Caco-2 (cell line): ENCODE results near the gene PCDH19. TPM values are rescaled to one million over a fixed set of nuclear protein-coding genes. Genes with fewer than 3 reads are reported as not detected.

ENCODE experiments used
- BruUV-seq: library from RNA; stranded (reverse); fragments of 400-500 nt; replicated peaks from 2 replicates; lab custom pipeline; 2021; lab: Mats Ljungman, UMichigan
- CTCF ChIA-PET: fragments of 300-600 bp; sonication (Branson Sonifier 250); formaldehyde crosslinking; loops from one replicate; lab custom pipeline; 2022; ENCODE audit warnings: antibody characterized with exemption; lab: Charles Lee
- POLR2A ChIA-PET: fragments of 300-600 bp; sonication (Branson Sonifier 250); formaldehyde crosslinking; loops from one replicate; lab custom pipeline; 2022; ENCODE audit warnings: antibody characterized with exemption; lab: Charles Lee
- DNase-seq, 2 experiments: peaks; one replicate each; pipeline versions ENCODE4 v3.0.0 to v3.0.0-alpha.2; 2020 to 2022
- H3K27me3 ChIP-seq: replicated peaks from 2 replicates; pipeline ENCODE4 v1.6.0; 2011; ENCODE audit warnings: low read length; ENCODE audit not compliant: control insufficient read depth, insufficient read depth
- H3K36me3 ChIP-seq: 2 replicates; pipeline ENCODE4 v1.5.1; 2011; ENCODE audit warnings: low read length; ENCODE audit not compliant: control insufficient read depth, insufficient read depth
- H3K4me1 ChIP-seq: fragments of 250-450 bp; sonication (Bioruptor Pico); 2 replicates; pipeline ENCODE4 v1.5.1; 2020; ENCODE audit warnings: mild to moderate bottlenecking
- H3K4me3 ChIP-seq: 2 replicates; pipeline ENCODE4 v1.5.1; 2011; ENCODE audit warnings: low read depth, mild to moderate bottlenecking, control low read depth, low read length
- H3K9me3 ChIP-seq: fragments of 250-450 bp; sonication (Bioruptor Pico); 2 replicates; pipeline ENCODE4 v1.5.1; 2020; ENCODE audit warnings: mild to moderate bottlenecking, moderate library complexity
- H3K27ac Mint-ChIP-seq: one replicate; pipeline ENCODE4 v1.8.0; 2022; ENCODE audit warnings: mixed read lengths; ENCODE audit not compliant: unreplicated experiment
- H3K27me3 Mint-ChIP-seq: one replicate; pipeline ENCODE4 v1.8.0; 2022; ENCODE audit warnings: mixed read lengths; ENCODE audit not compliant: insufficient read depth, unreplicated experiment
- H3K36me3 Mint-ChIP-seq: one replicate; pipeline ENCODE4 v1.8.0; 2022; ENCODE audit warnings: mild to moderate bottlenecking, mixed read lengths; ENCODE audit not compliant: insufficient read depth, unreplicated experiment
- H3K4me1 Mint-ChIP-seq: one replicate; pipeline ENCODE4 v1.8.0; 2022; ENCODE audit warnings: low read depth, mixed read lengths; ENCODE audit not compliant: unreplicated experiment
- H3K4me3 Mint-ChIP-seq: one replicate; pipeline ENCODE4 v1.8.0; 2022; ENCODE audit warnings: mild to moderate bottlenecking, moderate library complexity, mixed read lengths; ENCODE audit not compliant: unreplicated experiment
- H3K9me3 Mint-ChIP-seq: one replicate; pipeline ENCODE4 v1.8.0; 2022; ENCODE audit warnings: mixed read lengths; ENCODE audit not compliant: unreplicated experiment
- CTCF ChIP-seq, 2 experiments: fragments of 200-600 bp in 1 of 2; IDR thresholded peaks; 1 replicate in 1 of 2; 2 replicates in 1 of 2; pipeline versions ENCODE4 v1.5.1 to v1.8.0; 2011 to 2022; ENCODE audit warnings: antibody characterized with exemption in 1 of 2, control low read depth in 1 of 2, inconsistent platforms in 1 of 2, low read depth in 1 of 2, low read length in 1 of 2, mild to moderate bottlenecking in 1 of 2, moderate library complexity in 1 of 2; ENCODE audit not compliant: insufficient read depth in 1 of 2, severe bottlenecking in 1 of 2, unreplicated experiment in 1 of 2
- intact Hi-C: fragments of 100-400 bp; cut with micrococcal nuclease; formaldehyde crosslinking; loops from one replicate; pipeline ENCODE4 v1.10.0; 2022; ENCODE audit not compliant: unreplicated experiment
- total RNA-seq: library from RNA; stranded (reverse); gene quantifications from 2 replicates; pipeline ENCODE4 v1.2.3, GENCODE V29; 2022

PCDH19 gene
- total RNA-seq, 1 experiment from 2014 or later, result 0.11 TPM

DNA sequence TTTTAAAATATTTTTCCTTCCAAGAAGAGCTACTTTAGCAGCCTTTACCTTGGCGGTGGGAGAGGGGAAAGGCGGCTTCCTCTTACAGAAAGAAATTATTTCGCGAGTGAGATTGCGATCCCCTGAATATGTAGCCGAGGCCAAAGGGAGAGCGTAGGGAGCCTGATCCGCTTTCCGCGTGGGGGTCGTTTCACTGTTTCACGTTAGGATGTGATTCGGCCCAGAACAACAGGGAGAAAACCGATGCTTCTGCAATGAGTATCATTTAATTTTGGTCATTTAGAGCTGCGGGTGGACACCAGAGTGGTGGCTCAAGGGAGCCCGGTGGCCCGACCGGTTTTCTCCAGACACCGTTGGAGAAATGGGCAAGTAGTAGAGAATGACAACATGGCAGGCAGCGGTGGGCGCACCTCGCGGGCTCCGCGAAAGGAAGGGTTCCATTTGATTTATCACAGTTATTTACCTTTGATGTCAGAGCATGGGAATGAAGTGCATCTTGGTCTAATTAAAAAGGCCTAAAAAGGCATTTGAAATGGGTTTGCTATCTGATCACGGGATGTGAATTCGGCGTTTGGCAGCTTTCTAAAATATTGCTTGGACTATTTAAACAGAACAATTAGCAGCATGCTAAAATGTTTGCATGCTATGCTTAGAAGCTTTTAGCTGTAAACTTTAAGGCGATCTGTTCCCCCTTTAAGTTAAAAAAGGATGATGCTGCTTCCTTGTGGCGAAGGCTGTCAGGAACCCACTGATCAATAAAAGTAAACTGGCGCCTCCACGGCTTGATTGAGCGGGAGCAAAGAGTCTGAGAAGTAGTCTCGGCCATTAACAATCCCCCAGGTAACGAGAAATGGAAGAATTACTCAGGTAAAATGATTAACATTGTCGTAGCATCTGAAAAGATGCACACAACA is 2.0 kb upstream of the PCDH19 start:
- no peaks in the 10 kb centered on the region for H3K36me3 Mint-ChIP-seq
- intact Hi-C loops, result loop anchor here (5.0 kb wide), 1 partner anchor 335 kb away; no protein-coding TSS in a partner anchor
- no peak for TF ChIP-seq CTCF (IDR thresholded peaks at IDR 0.05; ENCODE audit: insufficient read depth in 1 of 2, low read depth in 1 of 2, low read length in 1 of 2, severe bottlenecking in 1 of 2, unreplicated experiment in 1 of 2)
- Histone ChIP-seq H3K36me3 (no peaks in the 10 kb centered on the region), H3K9me3 (no peaks in the 10 kb centered on the region), H3K4me3 (no peak overlapping the region), H3K4me1 (no peaks in the 10 kb centered on the region), H3K27me3 (no peaks in the 10 kb centered on the region; the same call in 1 of the 2 replicates)
- no peak overlapping the region for H3K4me3 Mint-ChIP-seq
- peaks cover 14% of the 10 kb centered on the region for H3K27me3 Mint-ChIP-seq
- DNase-seq, result no peak
- no peak overlapping the region for H3K27ac Mint-ChIP-seq
- peaks cover 5% of the 10 kb centered on the region for H3K4me1 Mint-ChIP-seq
- no peaks in the 10 kb centered on the region for H3K9me3 Mint-ChIP-seq
- BruUV-seq, result no TSS peak
- POLR2A ChIA-PET, result no interaction called here
- CTCF ChIA-PET, result interaction anchor here (0.9 to 2.2 kb wide), 3 partner anchors 38 to 356 kb away, joined by 3 to 42 read pairs (median 4); no protein-coding TSS in a partner anchor

DNA sequence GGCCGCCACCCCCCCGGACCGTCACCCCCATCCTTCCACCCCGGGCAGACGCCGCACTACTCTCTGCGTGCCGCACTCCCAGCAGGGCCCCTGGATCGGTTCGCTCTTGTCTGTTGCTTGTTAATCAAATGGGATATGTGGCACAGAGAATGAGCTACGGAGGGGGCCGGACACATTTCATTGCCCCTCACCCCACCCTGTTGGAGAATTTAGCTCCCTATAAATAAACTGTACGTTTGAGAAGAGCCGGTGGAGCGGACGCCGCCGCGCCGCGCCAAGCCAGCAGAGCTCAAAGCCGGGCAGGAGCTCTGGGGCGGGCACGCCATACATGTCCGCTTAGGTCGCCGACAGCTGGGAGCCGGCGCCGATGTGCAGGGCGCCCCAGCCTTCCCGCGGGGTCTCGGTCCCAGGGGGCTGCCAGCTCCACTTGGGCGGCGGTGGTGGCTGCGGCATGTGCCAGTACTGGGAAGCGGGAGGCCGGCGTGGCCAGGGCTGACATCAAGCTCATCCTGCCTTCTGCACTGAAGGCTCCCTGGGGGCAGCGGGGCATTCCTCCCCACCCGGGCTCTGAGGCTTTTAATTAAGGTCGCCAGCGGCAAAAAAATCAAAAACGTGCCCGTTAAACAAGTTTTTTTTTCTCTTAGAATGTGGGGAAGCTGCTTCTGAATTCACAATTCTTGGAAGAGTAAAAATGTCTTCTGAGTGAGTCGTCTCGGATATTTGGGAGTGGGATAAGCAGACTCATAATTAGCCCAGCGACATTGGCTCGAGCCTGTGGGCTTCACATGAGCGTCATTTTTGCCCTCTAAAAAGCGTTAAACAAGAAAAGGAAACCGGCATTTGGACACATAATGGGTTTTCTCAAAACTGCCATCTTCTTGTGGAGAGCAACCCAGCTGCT is 1.1 kb upstream of the PCDH19 start:
- CTCF ChIA-PET, result interaction anchor here (1.9 kb wide), 1 partner anchor 43 kb away, joined by 6 read pairs; no protein-coding TSS in a partner anchor

More for the DNA sequence above, 1.1 kb upstream of the PCDH19 start:
- Mint-ChIP-seq H3K4me3 (no peak overlapping the region), H3K4me1 (peaks cover 5% of the 10 kb centered on the region), H3K27ac (no peak overlapping the region), H3K36me3 (no peaks in the 10 kb centered on the region), H3K9me3 (no peaks in the 10 kb centered on the region), H3K27me3 (peaks cover 11% of the 10 kb centered on the region)
- Histone ChIP-seq H3K27me3 (no peaks in the 10 kb centered on the region; the same call in 1 of the 2 replicates), H3K4me1 (no peaks in the 10 kb centered on the region), H3K36me3 (no peaks in the 10 kb centered on the region), H3K9me3 (no peaks in the 10 kb centered on the region), H3K4me3 (no peak overlapping the region)
- POLR2A ChIA-PET, result no interaction called here
- no peak for DNase-seq
- TF ChIP-seq CTCF (IDR thresholded peaks at IDR 0.05; ENCODE audit: insufficient read depth in 1 of 2, low read depth in 1 of 2, low read length in 1 of 2, severe bottlenecking in 1 of 2, unreplicated experiment in 1 of 2), result no peak
- BruUV-seq, result no TSS peak
- intact Hi-C loops, result loop anchor here (5.0 kb wide), 1 partner anchor 334 kb away; no protein-coding TSS in a partner anchor
